HCT116 (cell line): Measurements from ENCODE around the gene CES5A. TPM values are rescaled to one million over a fixed set of nuclear protein-coding genes. Genes with fewer than 3 reads are reported as not detected.
"Not testable (repeated sequence)": the region's sequence is repeated elsewhere in the genome, so short reads cannot be mapped to it uniquely, and the experiment has no call there.

Experiments
- ATAC-seq: fragments of 200-7000 bp; cut with Tn5 transposase; 2 replicates; pipeline ENCODE4 v1.9.1; 2020; ENCODE audit warnings: mild to moderate bottlenecking, moderate library complexity
- BruUV-seq: library from RNA; stranded (reverse); fragments of 400-500 nt; replicated peaks from 2 replicates; lab custom pipeline; 2021; lab: Mats Ljungman, UMichigan
- CTCF ChIA-PET: fragments of 300-600 bp; sonication (Branson Sonifier 250); formaldehyde crosslinking; loops from one replicate; lab custom pipeline; 2021; ENCODE audit warnings: antibody characterized with exemption; lab: Charles Lee
- POLR2A ChIA-PET: fragments of 300-600, 350-600 bp; sonication (Branson Sonifier 250); formaldehyde crosslinking; loops from one replicate; lab custom pipeline; 2021; ENCODE audit warnings: antibody characterized with exemption; lab: Charles Lee
- RAD21 ChIA-PET, 2 experiments: fragments of 300-600 bp; sonication (Branson Sonifier 250); formaldehyde crosslinking; loops; one replicate each; lab custom pipeline; 2023; ENCODE audit warnings: low total read pairs in 2 of 2; ENCODE audit not compliant: uncharacterized antibody in 2 of 2, unreplicated experiment in 2 of 2, low non-redundant PET in 1 of 2; lab: Charles Lee
- DNase-seq: peaks from one replicate; pipeline ENCODE4 v3.0.0-alpha.2; 2010; ENCODE audit warnings: low read depth, low spot score
- H2AFZ ChIP-seq: fragments of 200-600 bp; shearing (Covaris generic), sonication (generic); 2 replicates; pipeline ENCODE4 v1.6.1; 2017; ENCODE audit warnings: low read depth, mixed run types, mixed read lengths, antibody characterized with exemption, low read length; ENCODE audit not compliant: poor library complexity, severe bottlenecking
- H3K27ac ChIP-seq: 2 replicates; pipeline ENCODE4 v1.5.1; 2012; ENCODE audit warnings: low read depth, low read length
- H3K27me3 ChIP-seq: fragments of 200-600 bp; sonication (generic); 2 replicates; pipeline ENCODE4 v1.6.1; 2016; ENCODE audit warnings: mixed run types, low read length, mixed read lengths; ENCODE audit not compliant: insufficient read depth
- H3K36me3 ChIP-seq, 2 experiments: fragments of 200-500 bp in 1 of 2; fragments of 200-600 bp in 1 of 2; sonication (Bioruptor generic) in 1 of 2; sonication (generic) in 1 of 2; 2 replicates each; pipeline versions ENCODE4 v1.5.1 to v1.6.1; 2014 to 2016; ENCODE audit warnings: low read length in 2 of 2, inconsistent platforms in 1 of 2, mixed read lengths in 1 of 2, mixed run types in 1 of 2; ENCODE audit not compliant: insufficient read depth in 2 of 2, control insufficient read depth in 1 of 2
- H3K4me1 ChIP-seq, 2 experiments: fragments of 200-600 bp in 1 of 2; sonication (generic) in 1 of 2; 2 replicates each; pipeline versions ENCODE4 v1.5.1 to v1.6.1; 2012 to 2017; ENCODE audit warnings: low read length in 2 of 2, inconsistent platforms in 1 of 2, mild to moderate bottlenecking in 1 of 2, mixed read lengths in 1 of 2, mixed run types in 1 of 2, moderate library complexity in 1 of 2; ENCODE audit not compliant: insufficient read depth in 2 of 2, control insufficient read depth in 1 of 2
- H3K4me2 ChIP-seq: fragments of 200-600 bp; sonication (generic); 2 replicates; pipeline ENCODE4 v1.6.1; 2017; ENCODE audit warnings: mixed run types, low read length, mixed read lengths
- H3K4me3 ChIP-seq, 2 experiments: fragments of 200-600 bp in 1 of 2; sonication (generic) in 1 of 2; replicated peaks in 1 of 2; 2 replicates each; pipeline ENCODE4 v1.5.1; 2011 to 2016; ENCODE audit warnings: low read length in 2 of 2, control low read depth in 1 of 2, low read depth in 1 of 2, mild to moderate bottlenecking in 1 of 2, mixed read lengths in 1 of 2, mixed run types in 1 of 2
- H3K79me2 ChIP-seq: fragments of 200-600 bp; sonication (generic); 2 replicates; pipeline ENCODE4 v1.6.1; 2017; ENCODE audit warnings: mild to moderate bottlenecking, mixed run types, low read length, moderate library complexity, mixed read lengths; ENCODE audit not compliant: insufficient read depth
- H3K9ac ChIP-seq: fragments of 200-600 bp; sonication (generic); 2 replicates; pipeline ENCODE4 v1.6.1; 2016; ENCODE audit warnings: low read length, mixed read lengths
- H3K9me2 ChIP-seq: fragments of 200-600 bp; sonication (generic), shearing (Covaris generic); 2 replicates; pipeline ENCODE4 v1.6.1; 2017; ENCODE audit warnings: mixed run types, mild to moderate bottlenecking, moderate library complexity; ENCODE audit not compliant: insufficient read depth
- H3K9me3 ChIP-seq, 2 experiments: fragments of 200-500 bp in 1 of 2; fragments of 200-600 bp in 1 of 2; sonication (Bioruptor generic) in 1 of 2; sonication (generic) in 1 of 2; 2 replicates each; pipeline ENCODE4 v1.6.1; 2014 to 2017; ENCODE audit warnings: low read length in 2 of 2, mixed read lengths in 2 of 2, inconsistent platforms in 1 of 2, low read depth in 1 of 2, mild to moderate bottlenecking in 1 of 2, mixed run types in 1 of 2, moderate library complexity in 1 of 2; ENCODE audit not compliant: control insufficient read depth in 1 of 2, insufficient read depth in 1 of 2
- H4K20me1 ChIP-seq: fragments of 200-600 bp; sonication (generic), shearing (Covaris generic); 2 replicates; pipeline ENCODE4 v1.6.1; 2017; ENCODE audit warnings: mixed run types, mild to moderate bottlenecking, moderate library complexity; ENCODE audit not compliant: insufficient read depth
- ATF3 ChIP-seq: IDR thresholded peaks from 2 replicates; pipeline ENCODE4 v1.6.1; 2012
- CEBPB ChIP-seq: IDR thresholded peaks from 2 replicates; pipeline ENCODE4 v1.6.1; 2012; ENCODE audit warnings: low read depth
- EGR1 ChIP-seq: IDR thresholded peaks from 2 replicates; pipeline ENCODE4 v1.6.1; 2012; ENCODE audit warnings: low read depth
- ELF1 ChIP-seq: IDR thresholded peaks from 2 replicates; pipeline ENCODE4 v1.6.1; 2012; ENCODE audit warnings: low read depth, borderline replicate concordance
- EZH2 ChIP-seq: fragments of 200-600 bp; sonication (generic); IDR thresholded peaks from 2 replicates; pipeline ENCODE4 v1.6.1; 2017; ENCODE audit warnings: antibody characterized with exemption, mixed run types
- FOSL1 ChIP-seq: IDR thresholded peaks from 2 replicates; pipeline ENCODE4 v1.6.1; 2012; ENCODE audit warnings: low read depth
- JUND ChIP-seq: IDR thresholded peaks from 2 replicates; pipeline ENCODE4 v1.6.1; 2012
- POLR2A ChIP-seq: IDR thresholded peaks from 2 replicates; pipeline ENCODE4 v1.7.0; 2011; ENCODE audit warnings: borderline replicate concordance; ENCODE audit not compliant: insufficient read depth, insufficient read length; ENCODE audit errors: extremely low read depth
- POLR2AphosphoS5 ChIP-seq: IDR thresholded peaks from 2 replicates; pipeline ENCODE4 v1.6.1; 2011; ENCODE audit warnings: mild to moderate bottlenecking, low read depth, low read length, moderate library complexity
- SRF ChIP-seq: IDR thresholded peaks from 2 replicates; pipeline ENCODE4 v1.6.1; 2012; ENCODE audit warnings: low read depth
- TCF7L2 ChIP-seq: IDR thresholded peaks from 2 replicates; pipeline ENCODE4 v1.7.0; 2011; ENCODE audit warnings: borderline replicate concordance, inconsistent platforms; ENCODE audit not compliant: insufficient read depth, insufficient read length; ENCODE audit errors: extremely low read depth
- ZBTB33 ChIP-seq: IDR thresholded peaks from 2 replicates; pipeline ENCODE4 v1.6.1; 2011; ENCODE audit warnings: mild to moderate bottlenecking, low read length, moderate library complexity; ENCODE audit not compliant: insufficient replicate concordance; ENCODE audit errors: extremely low read depth
- ZFX ChIP-seq: fragments of 450-650 bp; IDR thresholded peaks from 2 replicates; pipeline ENCODE4 v1.6.1; 2017
- intact Hi-C: fragments of 100-400 bp; cut with micrococcal nuclease; formaldehyde crosslinking; loops from 2 replicates; pipeline ENCODE4 v1.10.0; 2022
- total RNA-seq: library from RNA; stranded (reverse); gene quantifications from one replicate; pipeline ENCODE4 v1.2.1, GENCODE V29; 2021; ENCODE audit not compliant: unreplicated experiment

Gene CES5A
- total RNA-seq, 1 experiment from 2014 or later, result not detected

DNA sequence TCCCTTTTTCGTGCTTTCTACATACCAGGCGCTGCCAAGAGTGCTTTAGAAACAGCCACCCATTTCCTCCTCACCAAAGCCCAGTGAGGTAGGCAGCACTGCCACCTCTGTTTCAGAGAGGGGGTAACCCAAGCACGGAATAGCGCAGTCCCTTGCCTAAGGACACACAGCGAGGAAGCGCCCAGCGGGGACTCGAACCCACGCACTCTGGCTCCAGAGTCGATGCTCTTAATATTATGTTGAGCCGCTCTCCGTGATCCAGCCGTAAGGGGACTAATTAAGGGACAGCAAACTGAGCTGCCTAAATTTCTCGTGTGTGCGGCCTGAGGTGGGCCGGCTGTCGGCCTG lies 42.8 kb downstream of the CES5A start:
- H3K4me2 ChIP-seq, result no peak overlapping the region
- no peak for TF ChIP-seq POLR2A
- TF ChIP-seq TCF7L2, result no peak
- no peak for TF ChIP-seq EGR1
- no peak for TF ChIP-seq ZFX
- TF ChIP-seq JUND, result no peak
- no peak for TF ChIP-seq ELF1
- TF ChIP-seq ATF3, result no peak
- TF ChIP-seq CEBPB, result no peak
- TF ChIP-seq SRF, result no peak
- no peak for TF ChIP-seq POLR2AphosphoS5
- no peak for TF ChIP-seq EZH2
- H4K20me1 ChIP-seq, result no peaks in the 10 kb centered on the region
- BruUV-seq, result no TSS peak
- H3K9me3 ChIP-seq, result no peaks in the 10 kb centered on the region
- no peaks in the 10 kb centered on the region for H3K36me3 ChIP-seq
- intact Hi-C loops, result loop anchor here (5.0 kb wide), 1 partner anchor 70 kb away; no protein-coding TSS in a partner anchor
- ATAC-seq, result no peak
- no peak overlapping the region for H3K4me3 ChIP-seq
- no peaks in the 10 kb centered on the region for H3K27me3 ChIP-seq
- no peak overlapping the region for H3K9ac ChIP-seq
- CTCF ChIA-PET, result interaction anchor here (1.5 kb wide), 1 partner anchor 368 kb away, joined by 4 read pairs; no protein-coding TSS in a partner anchor
- H3K79me2 ChIP-seq, result no peaks in the 10 kb centered on the region
- POLR2A ChIA-PET, result no interaction called here
- no peak overlapping the region for H3K27ac ChIP-seq
- H2AFZ ChIP-seq, result no peak overlapping the region
- RAD21 ChIA-PET, result no interaction called here
- H3K9me2 ChIP-seq, result no peaks in the 10 kb centered on the region
- DNase-seq, result no peak
- H3K4me1 ChIP-seq, result no peaks in the 10 kb centered on the region

DNA sequence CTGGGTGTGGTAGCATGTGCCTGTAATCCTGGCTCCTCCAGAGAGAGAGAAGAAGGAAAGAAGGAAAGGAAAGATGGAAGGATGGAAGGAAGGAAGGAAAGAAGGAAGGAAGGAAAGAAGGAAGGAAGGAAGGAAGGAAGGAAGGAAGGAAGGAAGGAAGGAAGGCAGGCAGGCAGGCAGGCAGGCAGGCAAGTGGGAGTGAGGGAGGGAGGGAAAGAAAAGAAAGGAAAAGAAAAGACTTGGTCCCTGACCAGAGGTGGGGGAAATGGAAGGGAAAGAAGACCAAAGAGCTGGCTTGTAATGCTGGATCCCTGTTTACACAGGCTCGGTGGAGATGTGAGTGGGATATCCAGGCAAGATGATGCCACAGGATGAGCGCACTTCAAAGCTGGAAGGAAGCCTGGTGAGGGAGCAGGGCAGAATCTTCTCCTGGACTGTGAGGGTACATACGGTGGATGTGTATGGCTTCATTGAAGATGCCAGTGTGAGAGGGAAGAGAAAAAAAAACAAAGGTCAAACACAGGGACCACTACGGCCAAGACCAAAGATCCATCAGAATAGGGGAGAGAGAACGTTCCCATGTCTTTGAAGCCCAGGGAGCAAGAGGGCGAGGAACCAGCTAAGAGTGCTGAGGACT lies 44.4 kb downstream of the CES5A start:
- no peaks in the 10 kb centered on the region for H3K79me2 ChIP-seq
- DNase-seq (no peak), ATAC-seq (no peak)
- no TSS peak for BruUV-seq
- no peak for TF ChIP-seq FOSL1
- no peak for TF ChIP-seq ZBTB33
- no peak for TF ChIP-seq JUND
- no peak for TF ChIP-seq POLR2AphosphoS5
- no peak for TF ChIP-seq ZFX
- CTCF ChIA-PET, result no interaction called here
- H4K20me1 ChIP-seq, result no peaks in the 10 kb centered on the region
- H2AFZ ChIP-seq, result no peak overlapping the region
- POLR2A ChIA-PET, result no interaction called here
- H3K9me3 ChIP-seq, result no peaks in the 10 kb centered on the region
- no peaks in the 10 kb centered on the region for H3K9me2 ChIP-seq
- no peaks in the 10 kb centered on the region for H3K36me3 ChIP-seq
- H3K9ac ChIP-seq, result no peak overlapping the region
- no peak overlapping the region for H3K4me2 ChIP-seq
- no peaks in the 10 kb centered on the region for H3K4me1 ChIP-seq
- no peak overlapping the region for H3K27ac ChIP-seq
- RAD21 ChIA-PET, result no interaction called here
- intact Hi-C loops, result loop anchor here (5.0 kb wide), 1 partner anchor 68 kb away; no protein-coding TSS in a partner anchor
- no peak overlapping the region for H3K4me3 ChIP-seq
- H3K27me3 ChIP-seq, result 0 out of 2 replicates have a peak, but pooled peaks cover 3% of the 10 kb centered on the region

DNA sequence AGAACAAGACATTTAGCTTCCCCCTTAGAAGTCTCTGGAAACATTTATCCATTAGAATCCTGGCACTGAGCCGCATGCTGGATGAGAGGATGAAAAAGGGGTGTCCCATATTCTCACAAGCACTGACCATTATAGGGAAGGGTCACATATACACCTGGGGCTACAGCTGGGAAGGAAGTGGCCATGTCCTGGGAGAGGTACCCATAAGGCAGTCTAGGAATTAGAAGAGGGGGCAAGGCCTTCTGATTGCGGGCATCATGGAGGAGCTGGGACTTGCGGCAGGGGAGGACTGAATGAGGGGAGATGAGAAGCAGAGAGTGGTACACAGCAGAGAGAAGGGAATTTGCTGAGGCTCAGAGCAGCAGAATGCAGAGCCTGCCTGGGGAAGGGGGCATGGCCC lies 45.9 kb downstream of the CES5A start:
- H3K9me2 ChIP-seq, H3K4me3 ChIP-seq, H3K79me2 ChIP-seq, DNase-seq, CTCF ChIA-PET, H4K20me1 ChIP-seq, BruUV-seq, RAD21 ChIA-PET, ATAC-seq, H3K4me1 ChIP-seq, H3K9ac ChIP-seq, H3K4me2 ChIP-seq, H3K27ac ChIP-seq, H3K9me3 ChIP-seq, intact Hi-C loops, POLR2A ChIA-PET, H2AFZ ChIP-seq, H3K36me3 ChIP-seq: not testable (repeated sequence)
- H3K27me3 ChIP-seq, result peaks cover 14% of the 10 kb centered on the region
